Mucosa of gallbladder (tissue), 1 donor: ENCODE measurements around the gene NOX5. TPM values are rescaled to one million over a fixed set of nuclear protein-coding genes. Genes with fewer than 3 reads are reported as not detected.

ENCODE experiments used
- DNase-seq: peaks from one replicate; pipeline ENCODE4 v3.0.0-alpha.2; 2020; ENCODE audit warnings: low spot score
- total RNA-seq: library from RNA; stranded (reverse); gene quantifications from one replicate; pipeline ENCODE4 v1.2.1, GENCODE V29; 2021
- donor health status: DM: no; HTN: no; CAD: no.

The NOX5 gene
- total RNA-seq, 1 donor from 2014 or later: 0.26 TPM

- peak; percentile 19 for DNase-seq
Observed at GRCh38 chr15:69081310-69082004, 67.0 kb downstream of the NOX5 start.

- DNase-seq: no peak
Observed at GRCh38 chr15:69082021-69082502, 67.6 kb downstream of the NOX5 start.

- no peak for DNase-seq
Observed at GRCh38 chr15:69082554-69082953, 68.1 kb downstream of the NOX5 start.

GRCh38 chr15:69084404-69085030 lies 70.0 kb downstream of the NOX5 start:
- DNase-seq: no peak

GRCh38 chr15:69085325-69086081 lies 71.0 kb downstream of the NOX5 start:
- DNase-seq: no peak

- DNase-seq: no peak
Observed at GRCh38 chr15:69086427-69087204, 72.1 kb downstream of the NOX5 start.

GRCh38 chr15:69087366-69087976 lies 73.0 kb downstream of the NOX5 start:
- DNase-seq: no peak

- no peak for DNase-seq
Observed at GRCh38 chr15:69088300-69088965, 73.9 kb downstream of the NOX5 start.

- no peak for DNase-seq
Observed at GRCh38 chr15:69089258-69089657, 74.8 kb downstream of the NOX5 start.

- DNase-seq: no peak
Observed at GRCh38 chr15:69090197-69090948, 75.9 kb downstream of the NOX5 start.

- DNase-seq: no peak
Observed at GRCh38 chr15:69091654-69092053, 77.2 kb downstream of the NOX5 start.

- DNase-seq: peak; percentile 26
Observed at GRCh38 chr15:69092159-69092558, 77.7 kb downstream of the NOX5 start.

GRCh38 chr15:69093127-69093526 lies 78.6 kb downstream of the NOX5 start:
- DNase-seq: no peak

- DNase-seq: no peak
Observed at GRCh38 chr15:69093614-69094013, 79.1 kb downstream of the NOX5 start.

- no peak for DNase-seq
Observed at GRCh38 chr15:69094124-69094921, 79.8 kb downstream of the NOX5 start.

GRCh38 chr15:69095274-69095673 lies 80.8 kb downstream of the NOX5 start:
- DNase-seq: no peak

GRCh38 chr15:69096196-69096595 lies 81.7 kb downstream of the NOX5 start:
- DNase-seq: no peak

GRCh38 chr15:69096626-69097025 lies 82.1 kb downstream of the NOX5 start:
- no peak for DNase-seq

- no peak for DNase-seq
Observed at GRCh38 chr15:69098771-69099170, 84.3 kb downstream of the NOX5 start.
